GM12878 (cell line): Measurements from ENCODE around the gene BRD3. TPM values are rescaled to one million over a fixed set of nuclear protein-coding genes. Genes with fewer than 3 reads are reported as not detected.
A peak's percentile ranks its signal among the peaks of the same experiment; 100 is the strongest.

Experiments used
- BMI1 ChIP-seq: fragments of 450-650 bp; IDR thresholded peaks from 2 replicates; pipeline ENCODE4 v1.6.1; 2016; ENCODE audit warnings: mild to moderate bottlenecking, moderate library complexity, borderline replicate concordance
- CBFB ChIP-seq: IDR thresholded peaks from 2 replicates; pipeline ENCODE4 v1.6.1; 2016; ENCODE audit warnings: antibody characterized with exemption, low read depth
- CHD1 ChIP-seq: IDR thresholded peaks from 2 replicates; pipeline ENCODE4 v1.6.1; 2012; ENCODE audit warnings: low read depth, low read length, improper control_type of control experiment
- CHD4 ChIP-seq: fragments of 200-600 bp; sonication (generic); IDR thresholded peaks from 2 replicates; pipeline ENCODE4 v1.6.1; 2016; ENCODE audit warnings: mild to moderate bottlenecking
- EED ChIP-seq: sonication (generic); IDR thresholded peaks from 2 replicates; pipeline ENCODE4 v1.6.1; 2016; ENCODE audit warnings: antibody characterized with exemption, low read depth
- ETV6 ChIP-seq, 2 experiments: fragments of 450-650 bp in 1 of 2; IDR thresholded peaks in 1 of 2; conservative IDR thresholded peaks in 1 of 2; 2 replicates each; pipeline ENCODE4 v1.6.1; 2014; ENCODE audit warnings: antibody characterized with exemption in 1 of 2, borderline replicate concordance in 1 of 2, low read depth in 1 of 2, mild to moderate bottlenecking in 1 of 2, moderate library complexity in 1 of 2
- EZH2 ChIP-seq: IDR thresholded peaks from 2 replicates; pipeline ENCODE4 v1.6.1; 2012; ENCODE audit warnings: low read depth, mild to moderate bottlenecking, control low read depth, inconsistent platforms, low read length, borderline replicate concordance; ENCODE audit not compliant: control insufficient read depth
- IRF4 ChIP-seq: IDR thresholded peaks from 2 replicates; pipeline ENCODE4 v1.6.1; 2011; ENCODE audit warnings: low read depth, low read length
- JUND ChIP-seq: IDR thresholded peaks from 2 replicates; pipeline ENCODE4 v1.6.1; 2012; ENCODE audit warnings: low read depth, mild to moderate bottlenecking, low read length, improper control_type of control experiment, moderate library complexity
- KDM1A ChIP-seq: fragments of 200-600 bp; sonication (generic); IDR thresholded peaks from 2 replicates; pipeline ENCODE4 v1.6.1; 2016; ENCODE audit warnings: borderline replicate concordance
- MEF2A ChIP-seq: IDR thresholded peaks from 2 replicates; pipeline ENCODE4 v1.6.1; 2011; ENCODE audit warnings: low read depth, mild to moderate bottlenecking, low read length, moderate library complexity; ENCODE audit not compliant: insufficient read depth
- MXI1 ChIP-seq: fragments of 150-350 bp; IDR thresholded peaks from 2 replicates; pipeline ENCODE4 v1.6.1; 2011; ENCODE audit warnings: low read depth, mild to moderate bottlenecking, inconsistent platforms, low read length, improper control_type of control experiment
- NBN ChIP-seq: fragments of 450-650 bp; IDR thresholded peaks from 2 replicates; pipeline ENCODE4 v1.6.1; 2016
- NR2C2 ChIP-seq: IDR thresholded peaks from 2 replicates; pipeline ENCODE4 v1.6.1; 2011; ENCODE audit warnings: borderline replicate concordance, low read depth; ENCODE audit not compliant: control insufficient read depth, insufficient read length
- POLR2A ChIP-seq: IDR thresholded peaks from 2 replicates; pipeline ENCODE4 v1.6.1; 2011; ENCODE audit warnings: low read depth, mild to moderate bottlenecking, low read length
- POLR2AphosphoS5 ChIP-seq: IDR thresholded peaks from 2 replicates; pipeline ENCODE4 v1.6.1; 2011; ENCODE audit warnings: mild to moderate bottlenecking, low read length, inconsistent platforms
- RAD51 ChIP-seq: fragments of 450-650 bp; IDR thresholded peaks from 2 replicates; pipeline ENCODE4 v1.6.1; 2016; ENCODE audit warnings: moderate library complexity, mild to moderate bottlenecking, inconsistent platforms
- RUNX3 ChIP-seq: IDR thresholded peaks from 2 replicates; pipeline ENCODE4 v1.6.1; 2012; ENCODE audit warnings: low read length, inconsistent platforms
- SIN3A ChIP-seq: IDR thresholded peaks from 2 replicates; pipeline ENCODE4 v1.6.1; 2012; ENCODE audit warnings: low read depth, low read length, improper control_type of control experiment
- TAF1 ChIP-seq: IDR thresholded peaks from 2 replicates; pipeline ENCODE4 v1.6.1; 2011; ENCODE audit warnings: mild to moderate bottlenecking, low read depth, low read length, borderline replicate concordance
- ZBTB4 ChIP-seq: fragments of 450-650 bp; formaldehyde crosslinking; IDR thresholded peaks from 2 replicates; pipeline ENCODE4 v1.4.0; 2022; ENCODE audit warnings: mild to moderate bottlenecking, moderate library complexity
- polyA plus RNA-seq, 11 experiments: library from polyadenylated mRNA; depleted of rRNA in 4 of 11; unstranded in 6 of 11; stranded (reverse) in 5 of 11; fragments of >200 nt; fragmentation: Nextera tagmentation in 4 of 11; fragmentation: Illumina TruSeq in 1 of 11; extraction: Ambion mirVana in 4 of 11; extraction: Trizol in 1 of 11; gene quantifications; 1 replicate in 1 of 11; 2 replicates in 10 of 11; pipeline versions ENCODE4 v1.2.1 to v1.2.3, GENCODE V29; 2011 to 2016; ENCODE audit warnings: inconsistent platforms in 2 of 11, missing spikeins in 2 of 11, low read depth in 1 of 11
- total RNA-seq, 4 experiments: library from RNA; depleted of rRNA in 3 of 4; stranded (reverse); fragments of >200 nt in 3 of 4; fragmentation: Illumina TruSeq in 1 of 4; extraction: Trizol in 1 of 4; gene quantifications; 2 replicates each; pipeline versions ENCODE4 v1.2.1 to v1.2.3, GENCODE V29; 2013 to 2021
- TF ChIP-seq, protein P1 (sequence below): IDR thresholded peaks from 2 replicates; pipeline ENCODE4 v1.6.1; 2012; ENCODE audit warnings: improper control_type of control experiment, low read depth, low read length; ENCODE audit not compliant: insufficient replicate concordance

BRD3 gene
- total and polyA plus RNA-seq, 10 of the 15 experiments (the other 5 are each of a cell fraction or from before 2014, with no cell fraction given): 0.53 to 20.8 (median 4.8) TPM

DNA sequence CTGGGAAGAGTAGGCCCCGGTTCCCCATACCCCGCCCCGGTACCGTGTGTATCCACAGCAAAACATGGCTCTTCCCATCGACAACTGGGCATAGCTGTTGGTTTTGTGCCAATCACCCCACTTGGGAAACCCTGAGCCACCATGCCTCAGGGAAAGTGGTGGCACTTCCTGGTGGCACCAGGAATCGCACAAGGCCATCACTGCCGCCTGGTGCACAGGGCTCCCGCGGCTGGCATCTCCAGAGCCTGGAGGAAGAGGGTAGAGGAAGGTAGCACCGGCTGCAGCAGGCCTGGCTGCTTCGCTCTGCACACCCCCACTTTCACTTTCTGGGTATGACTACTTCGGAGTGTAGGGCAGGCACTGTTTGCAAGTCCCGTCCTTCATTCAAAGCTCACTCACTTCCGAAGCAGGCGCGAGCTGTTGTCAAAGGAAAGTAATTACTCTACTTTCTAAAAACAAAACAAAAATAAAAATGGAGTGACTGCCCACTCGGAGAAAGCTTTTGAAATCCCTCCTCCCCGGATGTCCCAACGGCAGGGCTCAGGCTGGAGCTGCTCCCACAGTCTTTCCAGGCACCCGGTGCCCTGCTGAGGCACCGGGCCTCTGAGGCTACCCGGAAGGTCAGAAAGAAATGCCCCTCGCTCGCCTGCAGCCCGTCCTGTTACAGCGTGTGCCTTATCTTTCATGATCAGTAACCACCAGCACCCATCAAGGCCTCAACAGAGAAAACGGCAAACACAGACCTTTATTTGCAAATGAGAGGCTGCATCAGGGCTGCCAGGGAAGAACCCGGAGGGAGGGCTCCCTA, 2.0 kb downstream of the BRD3 start (continued):
- TF ChIP-seq ZBTB4 (CRISPR knock-in tag): no peak
- TF ChIP-seq SIN3A: peak; percentile 61; the same call in 1 of the 2 replicates
- no peak for TF ChIP-seq RAD51
- no peak for TF ChIP-seq KDM1A
- peak; percentile 68; the same call in 1 of the 2 replicates for TF ChIP-seq EED
- no peak for TF ChIP-seq NR2C2
- TF ChIP-seq NBN: peak; percentile 32; the same call in 1 of the 2 replicates
- TF ChIP-seq, protein P1, sequence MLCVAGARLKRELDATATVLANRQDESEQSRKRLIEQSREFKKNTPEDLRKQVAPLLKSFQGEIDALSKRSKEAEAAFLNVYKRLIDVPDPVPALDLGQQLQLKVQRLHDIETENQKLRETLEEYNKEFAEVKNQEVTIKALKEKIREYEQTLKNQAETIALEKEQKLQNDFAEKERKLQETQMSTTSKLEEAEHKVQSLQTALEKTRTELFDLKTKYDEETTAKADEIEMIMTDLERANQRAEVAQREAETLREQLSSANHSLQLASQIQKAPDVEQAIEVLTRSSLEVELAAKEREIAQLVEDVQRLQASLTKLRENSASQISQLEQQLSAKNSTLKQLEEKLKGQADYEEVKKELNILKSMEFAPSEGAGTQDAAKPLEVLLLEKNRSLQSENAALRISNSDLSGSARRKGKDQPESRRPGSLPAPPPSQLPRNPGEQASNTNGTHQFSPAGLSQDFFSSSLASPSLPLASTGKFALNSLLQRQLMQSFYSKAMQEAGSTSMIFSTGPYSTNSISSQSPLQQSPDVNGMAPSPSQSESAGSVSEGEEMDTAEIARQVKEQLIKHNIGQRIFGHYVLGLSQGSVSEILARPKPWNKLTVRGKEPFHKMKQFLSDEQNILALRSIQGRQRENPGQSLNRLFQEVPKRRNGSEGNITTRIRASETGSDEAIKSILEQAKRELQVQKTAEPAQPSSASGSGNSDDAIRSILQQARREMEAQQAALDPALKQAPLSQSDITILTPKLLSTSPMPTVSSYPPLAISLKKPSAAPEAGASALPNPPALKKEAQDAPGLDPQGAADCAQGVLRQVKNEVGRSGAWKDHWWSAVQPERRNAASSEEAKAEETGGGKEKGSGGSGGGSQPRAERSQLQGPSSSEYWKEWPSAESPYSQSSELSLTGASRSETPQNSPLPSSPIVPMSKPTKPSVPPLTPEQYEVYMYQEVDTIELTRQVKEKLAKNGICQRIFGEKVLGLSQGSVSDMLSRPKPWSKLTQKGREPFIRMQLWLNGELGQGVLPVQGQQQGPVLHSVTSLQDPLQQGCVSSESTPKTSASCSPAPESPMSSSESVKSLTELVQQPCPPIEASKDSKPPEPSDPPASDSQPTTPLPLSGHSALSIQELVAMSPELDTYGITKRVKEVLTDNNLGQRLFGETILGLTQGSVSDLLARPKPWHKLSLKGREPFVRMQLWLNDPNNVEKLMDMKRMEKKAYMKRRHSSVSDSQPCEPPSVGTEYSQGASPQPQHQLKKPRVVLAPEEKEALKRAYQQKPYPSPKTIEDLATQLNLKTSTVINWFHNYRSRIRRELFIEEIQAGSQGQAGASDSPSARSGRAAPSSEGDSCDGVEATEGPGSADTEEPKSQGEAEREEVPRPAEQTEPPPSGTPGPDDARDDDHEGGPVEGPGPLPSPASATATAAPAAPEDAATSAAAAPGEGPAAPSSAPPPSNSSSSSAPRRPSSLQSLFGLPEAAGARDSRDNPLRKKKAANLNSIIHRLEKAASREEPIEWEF: no peak
- TF ChIP-seq POLR2A: peak; percentile 51; the same call in 1 of the 2 replicates
- no peak for TF ChIP-seq CBFB
- TF ChIP-seq MEF2A: 0 out of 2 replicates have a peak, but pooled peaks have one; percentile 15
- TF ChIP-seq CHD1: no peak
- TF ChIP-seq MXI1: 0 out of 2 replicates have a peak, but pooled peaks have one; percentile 15
- peak; percentile 93 for TF ChIP-seq IRF4
- 0 out of 2 replicates have a peak, but pooled peaks have one; percentile 26 for TF ChIP-seq JUND
- no peak for TF ChIP-seq CHD4
- peak; percentile 35; the same call in 1 of the 2 replicates for TF ChIP-seq POLR2AphosphoS5
- TF ChIP-seq ETV6 (conservative IDR thresholded peaks at IDR 0.05 in 1 of 2, IDR thresholded peaks at IDR 0.05 in 1 of 2; ENCODE audit: borderline replicate concordance in 1 of 2, low read depth in 1 of 2): peak in 1 of 2 experiments; percentile 63; a peak in 2 of 4 replicates
- TF ChIP-seq EZH2: no peak
- 0 out of 2 replicates have a peak, but pooled peaks have one; percentile 27 for TF ChIP-seq TAF1
- peak; percentile 13 for TF ChIP-seq RUNX3
- no peak for TF ChIP-seq BMI1
